Measurements from ENCODE around the gene DTX2.
"Not testable (repeated sequence)": the region's sequence is repeated elsewhere in the genome, so short reads cannot be mapped to it uniquely, and the experiment has no call there.

DNA sequence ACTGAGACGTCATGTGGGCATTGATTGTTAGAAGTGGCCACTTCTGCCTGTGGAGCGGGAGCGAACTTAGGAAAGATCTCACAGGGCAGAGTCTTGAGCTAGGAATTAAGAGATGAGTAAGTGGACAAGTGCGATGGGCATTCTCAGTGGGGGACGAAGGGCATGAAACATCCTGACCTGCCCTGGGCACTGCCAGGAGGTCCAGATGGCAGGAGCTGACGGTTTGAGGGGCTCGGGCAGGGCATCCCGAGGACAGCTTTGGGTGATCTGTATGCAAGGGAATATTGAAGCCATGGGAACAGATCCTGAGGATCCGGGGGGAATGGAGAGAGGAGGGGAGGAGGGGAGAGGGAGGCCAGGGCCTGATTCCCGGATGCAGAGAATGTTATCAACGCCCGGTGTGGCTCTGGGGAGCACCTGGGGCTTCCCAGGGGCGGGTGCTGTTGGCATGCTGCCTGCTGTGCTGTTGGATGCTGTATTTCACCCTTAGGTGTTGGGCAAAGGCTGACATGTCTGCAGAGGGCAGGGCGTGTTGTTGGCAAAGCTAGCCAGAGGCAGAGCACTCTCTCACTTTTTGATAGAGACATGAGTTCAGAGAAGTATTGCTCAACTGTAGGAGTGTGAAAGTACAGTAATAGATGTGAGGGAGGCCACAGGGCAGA, 6.4 kb downstream of the DTX2 start:
- TF ChIP-seq, protein P1, sequence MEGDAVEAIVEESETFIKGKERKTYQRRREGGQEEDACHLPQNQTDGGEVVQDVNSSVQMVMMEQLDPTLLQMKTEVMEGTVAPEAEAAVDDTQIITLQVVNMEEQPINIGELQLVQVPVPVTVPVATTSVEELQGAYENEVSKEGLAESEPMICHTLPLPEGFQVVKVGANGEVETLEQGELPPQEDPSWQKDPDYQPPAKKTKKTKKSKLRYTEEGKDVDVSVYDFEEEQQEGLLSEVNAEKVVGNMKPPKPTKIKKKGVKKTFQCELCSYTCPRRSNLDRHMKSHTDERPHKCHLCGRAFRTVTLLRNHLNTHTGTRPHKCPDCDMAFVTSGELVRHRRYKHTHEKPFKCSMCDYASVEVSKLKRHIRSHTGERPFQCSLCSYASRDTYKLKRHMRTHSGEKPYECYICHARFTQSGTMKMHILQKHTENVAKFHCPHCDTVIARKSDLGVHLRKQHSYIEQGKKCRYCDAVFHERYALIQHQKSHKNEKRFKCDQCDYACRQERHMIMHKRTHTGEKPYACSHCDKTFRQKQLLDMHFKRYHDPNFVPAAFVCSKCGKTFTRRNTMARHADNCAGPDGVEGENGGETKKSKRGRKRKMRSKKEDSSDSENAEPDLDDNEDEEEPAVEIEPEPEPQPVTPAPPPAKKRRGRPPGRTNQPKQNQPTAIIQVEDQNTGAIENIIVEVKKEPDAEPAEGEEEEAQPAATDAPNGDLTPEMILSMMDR (IDR thresholded peaks at IDR 0.05; ENCODE audit: low read length): not testable (repeated sequence)
- not testable (repeated sequence) for TF ChIP-seq EZH2phosphoT487 (IDR thresholded peaks at IDR 0.05; ENCODE audit: low read length); EZH2 (optimal IDR thresholded peaks at IDR 0.05; ENCODE audit: low read depth, low read length)

Measured in MM.1S (cell line).